ENCODE measurements around the gene DPF3.

Gene DPF3

DNA sequence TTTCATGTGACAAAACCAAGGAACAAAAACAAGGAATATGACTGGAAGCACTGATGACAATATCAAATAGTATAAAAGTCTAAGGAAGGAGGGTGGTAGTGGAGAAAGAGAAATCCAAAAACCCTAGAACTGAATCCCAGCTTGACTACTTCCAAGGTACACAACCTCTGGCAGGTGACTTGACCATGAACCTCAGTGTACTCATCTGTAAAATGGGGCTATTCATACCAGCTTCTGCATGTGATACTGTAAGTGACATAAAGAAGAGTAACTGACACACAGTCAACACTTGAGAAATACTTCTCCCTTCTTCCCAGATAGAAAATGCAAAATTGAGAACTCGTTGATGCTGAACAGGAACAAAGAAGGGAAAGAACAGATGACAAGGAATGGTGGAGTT, 10.3 kb upstream of the DPF3 start:
- DNase-seq, result no peak

DNA sequence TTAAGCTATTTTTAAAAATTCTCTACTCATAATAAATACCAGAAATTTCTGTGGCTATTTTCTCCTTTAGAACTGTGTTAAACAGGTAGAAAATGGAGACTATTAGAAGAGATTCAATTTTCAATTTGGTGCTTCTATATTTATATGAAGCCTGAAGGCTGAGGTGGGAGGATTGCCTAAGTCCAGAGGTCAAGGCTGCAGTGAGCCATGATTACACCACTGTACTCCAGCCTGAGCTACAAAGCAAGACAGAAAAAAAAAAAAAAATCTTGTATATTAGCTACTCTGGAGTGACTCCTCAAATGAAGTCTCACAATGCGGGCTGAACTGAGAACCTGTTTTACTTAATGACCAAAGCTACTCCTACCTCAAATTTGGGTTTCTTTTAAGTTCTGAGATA, 9.8 kb upstream of the DPF3 start:
- no peak for DNase-seq

DNA sequence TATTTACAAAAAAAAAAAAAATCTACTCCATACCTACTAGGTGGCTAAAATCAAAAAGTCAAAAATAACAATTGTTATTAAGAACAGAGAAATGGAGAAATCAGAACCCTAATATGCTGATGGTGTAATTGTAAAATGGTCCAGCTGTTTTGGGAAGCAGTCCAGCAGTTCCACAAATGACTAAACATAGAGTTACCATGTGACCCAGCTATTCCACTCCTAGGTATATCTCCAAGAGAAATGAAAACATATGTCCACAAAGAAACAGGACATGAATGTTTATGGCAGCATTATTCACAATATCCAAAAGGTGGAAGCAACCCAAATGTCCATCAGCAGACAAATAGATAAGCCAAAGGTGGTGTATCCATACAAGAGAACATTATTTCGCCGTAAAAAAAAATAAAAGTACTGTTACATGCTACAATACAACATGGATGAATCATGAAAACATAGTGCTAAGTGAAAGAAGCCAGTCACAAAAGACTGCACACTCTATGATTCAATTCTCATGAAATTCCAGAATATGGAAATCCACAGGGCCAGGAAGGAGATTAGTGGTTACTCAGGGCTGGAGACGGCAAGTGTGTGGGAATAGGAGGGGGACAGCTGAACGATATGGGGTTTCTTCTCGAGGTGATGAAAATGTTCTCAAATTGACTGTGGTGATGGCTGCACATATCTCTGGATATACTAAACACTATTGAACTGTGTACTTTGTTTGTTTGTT, 9.1 kb upstream of the DPF3 start:
- DNase-seq, result no peak

DNA sequence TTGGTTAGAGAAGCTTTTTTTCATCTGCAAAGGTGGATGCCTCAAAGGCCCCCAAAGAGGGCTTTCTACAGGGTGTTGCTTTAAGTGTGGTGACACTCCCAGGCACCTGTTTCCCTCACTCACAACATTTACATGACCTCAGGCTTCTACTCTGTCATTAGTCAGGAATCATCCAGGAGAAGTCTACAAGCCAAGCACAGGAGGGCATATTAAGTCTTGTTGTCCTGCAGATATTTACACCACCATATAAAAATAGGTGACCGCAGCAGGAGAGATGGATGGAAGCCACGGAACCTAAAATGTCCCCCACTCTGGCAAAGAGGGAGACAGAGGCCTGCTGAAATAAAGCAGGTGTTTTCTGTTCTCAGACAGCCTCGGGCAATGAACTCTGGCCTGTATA, 7.5 kb upstream of the DPF3 start:
- no peak for DNase-seq

DNA sequence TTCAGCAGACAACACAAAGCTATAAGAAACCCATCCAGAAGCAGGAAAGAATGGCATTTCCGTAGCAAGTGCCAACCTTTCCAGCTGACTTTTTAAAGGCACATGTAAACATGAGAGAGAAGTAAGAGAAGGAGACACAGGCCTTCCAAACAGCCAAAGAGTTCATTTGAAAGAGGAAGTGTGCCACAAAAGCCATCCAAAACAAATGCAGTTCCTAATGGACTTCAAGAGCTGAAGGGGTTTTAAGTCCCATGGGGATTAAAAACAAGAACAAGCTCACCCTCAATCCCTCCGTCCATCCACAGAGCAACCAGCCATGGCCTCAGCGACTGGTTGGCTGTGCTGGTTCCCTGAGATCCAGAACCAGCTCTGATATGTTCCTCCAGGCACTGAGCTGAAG, 4.5 kb upstream of the DPF3 start:
- no peak for DNase-seq

DNA sequence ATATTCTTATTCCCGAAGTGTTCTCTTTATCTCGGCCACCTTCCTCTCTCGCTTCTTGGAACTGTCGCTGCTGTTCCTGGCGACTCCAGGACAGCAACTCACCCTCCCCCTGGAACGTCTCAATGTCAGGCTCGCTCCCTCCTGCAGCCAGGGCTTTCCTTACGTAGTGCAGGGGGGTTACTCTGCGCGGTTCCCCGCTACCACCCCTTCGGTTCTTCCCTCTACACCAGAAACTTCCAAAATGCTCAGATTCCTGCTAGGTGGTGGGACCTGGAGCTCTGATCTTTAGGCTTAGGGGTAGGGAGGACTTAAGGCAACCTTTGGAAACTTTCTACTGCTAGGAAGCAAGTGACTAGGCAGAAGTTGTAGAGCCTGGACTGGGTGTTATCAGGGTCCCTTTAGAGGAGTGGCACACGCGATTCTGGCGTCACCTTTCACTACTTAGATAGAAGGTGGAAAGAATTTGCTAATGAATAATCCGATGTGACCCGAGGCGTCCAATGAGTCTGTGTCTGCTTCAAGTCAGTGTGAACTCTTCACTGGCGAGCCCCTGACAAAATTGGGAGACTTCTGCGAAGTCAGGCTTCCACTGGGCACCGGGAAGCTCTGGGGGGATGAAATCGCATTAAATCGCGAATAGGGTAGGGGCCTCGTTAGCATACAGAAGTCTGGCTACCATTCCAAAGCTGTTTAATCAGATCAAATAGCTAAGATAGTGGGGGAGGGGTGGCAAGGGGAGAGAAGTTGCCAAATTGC, 900 bp upstream of the DPF3 start:
- no peak for DNase-seq

DNA sequence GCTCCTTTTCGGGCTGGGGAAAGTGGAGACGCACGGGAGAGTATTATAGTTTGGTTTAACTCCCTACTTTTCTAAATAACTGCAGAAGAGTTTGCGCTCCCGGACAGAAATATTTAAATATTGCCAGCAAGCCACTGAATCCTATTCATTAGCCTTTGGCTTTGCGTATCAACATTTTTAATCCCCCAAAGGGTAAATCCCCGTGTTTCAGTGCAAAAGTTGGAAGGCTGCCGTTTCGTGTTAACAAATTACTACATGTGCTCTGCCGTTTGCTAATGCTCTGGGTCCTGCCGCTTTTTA, 372 bp upstream of the DPF3 start:
- no peak for DNase-seq

DNA sequence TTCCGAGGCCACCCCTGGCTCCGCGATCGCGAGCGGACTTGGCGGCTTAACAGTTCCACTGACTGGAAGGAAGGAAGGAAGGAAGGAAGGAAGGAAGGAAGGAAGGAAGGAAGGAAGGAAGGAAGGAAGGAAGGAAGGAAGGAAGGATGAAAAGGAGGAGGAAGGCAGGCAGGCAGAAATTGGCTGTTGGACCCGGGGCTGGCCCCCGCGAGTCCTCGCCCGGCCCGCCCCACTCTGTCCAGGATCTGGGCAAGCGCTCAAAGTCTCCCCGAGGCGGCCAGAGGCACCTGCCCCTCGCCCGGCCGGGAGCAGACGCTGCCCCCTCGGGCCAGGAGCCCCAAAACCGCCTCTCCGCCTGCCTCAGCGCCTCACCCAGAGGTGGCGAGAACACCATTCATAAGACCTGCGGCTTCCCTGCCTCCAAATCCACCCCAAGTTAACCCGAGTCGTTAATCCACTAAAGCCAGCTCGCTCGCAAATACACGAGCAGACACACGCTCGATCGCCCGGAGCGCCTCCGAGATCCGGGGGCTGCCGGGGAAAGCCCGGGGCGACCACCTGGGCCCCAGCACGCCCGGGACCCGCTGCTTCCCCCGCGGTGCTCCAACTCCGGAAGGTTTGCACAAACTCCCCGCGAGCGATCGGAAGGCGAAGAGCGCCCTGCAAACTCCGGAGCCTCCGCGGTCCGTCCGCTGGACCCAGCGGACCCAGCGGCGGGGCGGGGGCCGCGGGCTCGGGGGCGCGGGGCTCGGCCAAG, 844 bp downstream of the DPF3 start:
- DNase-seq, result no peak

DNA sequence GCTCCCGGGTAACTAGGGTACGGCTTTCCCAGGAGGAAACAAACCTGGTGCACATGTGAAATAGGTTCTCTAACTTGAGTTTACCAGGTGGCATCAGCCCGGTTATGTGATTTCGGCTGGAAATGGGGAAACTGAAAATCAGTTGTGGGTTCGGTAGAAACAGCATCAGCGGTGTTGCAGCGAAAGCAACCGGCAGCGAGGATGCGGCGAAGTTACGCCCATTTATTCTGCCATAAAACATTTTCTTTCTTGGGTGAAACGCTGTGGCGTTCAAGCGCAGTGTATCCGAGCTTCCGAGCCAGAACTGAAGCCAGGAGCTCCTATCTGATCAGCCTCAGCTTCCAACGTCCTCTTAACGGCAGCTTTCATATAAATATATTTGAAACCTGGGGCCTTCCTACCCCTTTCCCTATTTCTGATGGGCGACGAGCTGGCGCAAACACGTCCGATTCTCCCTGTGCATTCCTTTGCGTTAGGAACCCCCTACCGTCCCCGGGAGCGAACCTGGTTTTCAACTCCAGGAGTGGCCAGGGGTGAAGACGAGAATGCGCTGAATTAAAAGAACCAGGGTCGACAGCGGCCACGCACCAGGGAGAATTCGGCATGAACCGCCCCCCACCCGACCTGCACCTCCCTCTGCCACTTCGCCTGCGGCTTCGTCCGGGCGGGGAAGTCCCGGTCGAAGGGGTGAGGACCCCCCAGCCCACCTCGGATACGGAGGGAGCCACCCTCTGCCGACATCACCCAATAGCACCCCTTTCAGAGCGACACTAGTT, 1.6 kb downstream of the DPF3 start:
- no peak for DNase-seq

DNA sequence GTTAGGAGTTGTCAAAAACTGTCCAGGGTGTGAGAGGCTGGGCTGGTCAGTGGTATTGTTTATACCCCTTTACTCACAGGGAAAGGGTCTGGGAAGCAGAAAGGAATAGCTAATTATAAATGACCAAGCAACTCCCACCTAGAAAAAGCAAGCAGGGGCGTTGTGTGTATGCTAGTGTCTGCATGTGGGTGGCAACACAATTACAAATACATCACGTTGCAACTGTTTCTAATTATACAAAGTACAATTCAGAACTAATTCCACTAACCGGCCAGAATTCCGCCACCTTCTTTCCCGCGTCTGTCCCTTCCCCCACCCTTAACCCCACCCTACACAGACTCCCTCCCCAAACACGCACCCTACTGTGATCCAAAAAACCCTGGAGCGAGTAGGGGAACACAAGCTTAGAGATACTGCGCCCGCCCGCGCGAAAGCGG, 2.2 kb downstream of the DPF3 start:
- DNase-seq, result no peak

DNA sequence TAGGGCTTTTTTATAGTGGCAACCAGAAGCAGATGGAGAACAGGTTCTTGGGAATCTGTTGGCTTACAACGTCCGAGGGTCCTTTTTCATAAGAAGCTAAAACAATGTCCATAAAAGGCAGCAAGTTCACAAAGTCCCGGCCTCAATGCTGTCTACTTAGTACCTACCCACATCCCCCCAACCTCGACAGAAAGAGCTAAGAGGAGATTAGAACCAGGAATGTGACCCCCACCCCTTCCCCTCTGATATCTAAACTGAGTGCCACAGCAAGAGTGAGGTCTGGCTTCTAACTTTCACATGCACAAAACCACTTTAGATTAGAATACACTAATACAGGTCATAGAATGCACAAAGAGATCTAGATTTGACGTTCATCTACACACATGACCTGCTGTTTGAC, 4.5 kb downstream of the DPF3 start:
- no peak for DNase-seq

DNA sequence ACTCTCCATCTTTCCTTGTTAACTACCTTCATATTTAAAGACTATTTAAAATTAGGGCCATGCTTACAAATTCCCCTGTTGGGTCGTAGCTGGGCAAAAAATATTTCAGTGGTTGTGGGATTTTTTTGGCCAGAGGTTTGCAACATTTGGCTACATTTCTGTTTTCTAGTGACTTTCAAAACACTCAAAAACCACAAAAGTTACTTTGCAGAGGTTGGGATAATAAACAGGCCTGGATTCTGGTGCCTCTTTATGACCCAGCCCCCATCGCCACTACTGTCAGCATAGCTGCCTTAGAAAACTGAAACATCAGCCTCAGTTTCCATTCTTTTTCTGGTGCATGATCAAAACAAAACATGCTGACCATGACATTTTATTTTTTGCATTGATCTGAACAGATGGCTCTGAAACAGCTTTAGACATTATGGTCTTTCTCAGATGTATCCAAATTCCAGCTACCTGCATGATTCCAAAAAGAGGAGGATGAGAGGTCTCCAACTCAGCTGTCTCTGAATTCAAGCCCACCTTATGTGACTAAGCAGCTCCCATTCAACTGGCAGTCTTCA, 5.2 kb downstream of the DPF3 start:
- no peak for DNase-seq

DNA sequence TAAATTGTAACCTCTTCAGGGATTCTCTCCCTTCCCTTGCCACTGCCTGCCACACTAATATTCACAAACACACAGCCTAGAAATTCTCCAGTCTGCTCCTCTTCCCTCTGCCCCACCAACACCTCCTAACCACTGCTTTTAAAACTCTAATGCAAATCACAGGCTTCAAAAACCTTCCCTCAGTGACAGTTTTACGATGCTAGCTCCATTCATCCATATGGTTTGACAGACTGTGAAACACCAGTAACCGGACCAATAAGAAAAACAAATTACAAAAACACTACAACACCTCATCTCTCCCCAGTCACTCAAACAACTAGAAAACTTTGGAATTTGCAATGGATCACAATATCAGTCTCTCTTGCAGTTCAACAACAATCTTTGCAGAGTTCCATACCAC, 5.7 kb downstream of the DPF3 start:
- no peak for DNase-seq

DNA sequence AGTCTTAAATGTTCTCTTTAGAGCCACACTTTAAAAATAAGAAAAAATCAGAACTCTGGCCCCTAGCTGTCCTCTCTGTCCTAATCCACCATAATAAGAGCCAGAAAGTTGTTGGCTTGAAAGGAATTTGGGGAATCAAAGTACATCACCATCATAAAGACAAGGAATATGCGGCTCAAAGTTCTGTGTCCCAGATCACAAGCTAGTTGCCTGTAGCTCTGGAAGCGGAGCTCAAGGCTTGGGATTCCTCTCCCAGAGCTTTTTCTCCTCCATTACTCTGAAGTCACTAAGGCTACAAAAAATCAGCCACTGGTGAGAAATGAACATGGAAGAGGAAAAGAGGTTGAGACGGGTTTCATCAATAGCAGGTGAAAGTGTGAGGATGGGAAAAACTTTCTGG, 6.4 kb downstream of the DPF3 start:
- DNase-seq, result no peak

DNA sequence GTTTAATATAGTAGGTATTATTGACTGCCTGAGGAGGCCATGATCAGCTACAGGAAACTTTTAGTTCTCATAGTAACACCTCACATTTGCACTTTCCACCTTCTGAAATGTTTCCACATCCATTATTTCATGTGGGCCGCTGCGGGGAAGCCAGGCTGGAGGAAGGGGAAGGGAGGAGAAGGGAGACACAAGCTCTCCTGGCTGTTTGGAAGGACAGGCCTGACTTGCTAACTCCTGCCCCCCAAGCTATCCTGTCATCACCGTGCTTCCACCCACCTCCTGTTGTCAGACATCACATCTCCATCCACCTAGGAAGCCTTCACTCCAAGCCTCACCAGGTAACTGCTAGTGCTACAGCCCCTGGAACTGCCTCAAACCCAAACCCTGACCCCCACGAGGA, 9.5 kb downstream of the DPF3 start:
- DNase-seq, result no peak

DNA sequence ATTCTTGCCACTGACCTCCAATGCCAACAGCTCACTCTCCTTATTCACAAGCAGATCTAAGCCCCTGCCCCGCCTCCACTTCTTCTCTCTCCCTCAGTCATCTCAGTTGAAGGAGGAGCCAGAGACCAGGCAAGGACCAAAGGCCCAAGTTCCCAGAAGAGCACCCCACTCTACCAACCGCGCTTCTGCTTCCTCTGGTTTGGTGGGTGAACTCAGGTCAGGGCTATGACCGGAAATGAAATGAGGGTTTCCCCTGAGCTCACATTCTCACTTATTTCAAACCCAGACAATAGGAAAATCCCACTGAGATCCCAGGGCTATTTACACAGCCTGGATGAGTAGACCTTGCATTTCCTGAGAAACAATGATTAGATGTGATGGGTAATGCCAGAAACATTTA, 9.9 kb downstream of the DPF3 start:
- no peak for DNase-seq

DNA sequence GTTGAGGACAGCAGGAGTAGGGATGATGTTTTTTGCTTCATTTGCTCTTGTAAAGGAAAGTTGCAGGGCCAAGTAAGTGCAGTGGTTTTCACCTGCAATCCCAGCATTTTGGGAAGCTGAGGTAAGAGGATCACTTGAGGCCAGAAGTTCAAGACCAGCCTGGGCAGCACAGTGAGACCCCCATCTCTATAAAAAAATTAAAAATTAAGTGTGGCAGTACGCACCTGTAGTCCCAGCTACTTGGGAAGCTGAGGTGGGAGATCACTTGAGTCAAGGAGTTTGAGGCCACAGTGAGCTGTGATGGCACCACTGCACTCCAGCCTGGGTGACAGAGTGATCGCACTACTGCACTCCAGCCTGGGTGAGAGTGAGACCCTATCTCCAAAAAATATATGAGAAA, 10.8 kb downstream of the DPF3 start:
- no peak for DNase-seq

DNA sequence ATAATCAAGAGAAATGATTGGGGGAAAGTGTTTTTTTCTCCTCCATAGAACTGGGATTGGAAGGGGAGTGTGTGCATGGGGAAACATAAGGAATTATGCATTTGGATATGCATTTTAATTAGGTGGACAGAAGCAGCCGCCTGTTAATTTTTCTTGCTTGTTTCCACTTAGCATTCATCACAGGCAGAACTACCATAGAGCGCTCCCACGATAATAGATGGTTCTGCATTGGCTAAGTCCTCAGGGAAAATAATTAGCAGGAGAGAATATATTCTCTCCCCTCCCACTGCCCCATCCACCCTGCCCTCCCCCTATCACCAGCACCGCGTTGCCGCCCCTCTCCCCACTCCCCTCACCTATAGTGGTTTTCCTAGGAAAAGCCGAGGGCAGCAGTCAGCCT, 11.4 kb downstream of the DPF3 start:
- no peak for DNase-seq

DNA sequence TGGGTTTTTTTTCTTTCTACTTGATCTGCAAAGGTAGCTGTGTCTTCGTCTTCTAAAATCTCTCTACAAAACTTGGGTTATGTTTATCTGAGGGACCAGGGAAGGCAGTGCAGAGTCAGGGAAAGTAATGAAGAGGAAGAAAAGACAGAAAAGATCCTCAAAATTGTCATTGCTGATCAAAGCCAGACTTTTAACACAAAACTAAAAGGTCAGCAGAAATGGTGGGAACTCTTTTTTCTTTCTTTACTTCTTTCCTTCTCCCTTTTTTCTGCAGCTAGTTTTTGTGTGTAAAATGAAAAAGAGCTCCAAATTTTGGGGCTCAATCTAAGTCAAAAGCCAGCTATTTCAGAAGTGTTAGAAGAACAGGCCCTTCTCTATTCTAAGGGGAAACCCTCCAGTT, 11.9 kb downstream of the DPF3 start:
- no peak for DNase-seq

DNA sequence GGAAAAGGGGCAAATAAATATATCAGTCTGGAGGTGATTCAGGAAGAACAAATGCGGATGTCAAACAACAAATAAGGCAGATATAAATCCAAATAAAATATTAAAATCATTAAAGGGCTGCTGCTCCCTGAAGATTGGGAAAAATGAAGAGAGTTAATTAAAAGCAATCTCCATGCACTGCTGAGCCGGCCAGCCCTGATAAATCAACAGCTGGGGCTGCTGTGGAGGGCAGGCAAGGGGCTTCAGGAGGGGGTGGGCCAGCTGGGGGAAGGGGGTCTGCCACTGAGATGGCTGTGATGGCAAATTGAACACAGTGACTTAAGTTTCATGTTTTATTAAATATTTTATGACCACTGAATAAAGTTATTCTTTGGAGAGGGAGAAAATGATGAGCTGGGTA, 12.4 kb downstream of the DPF3 start:
- DNase-seq, result no peak

DNA sequence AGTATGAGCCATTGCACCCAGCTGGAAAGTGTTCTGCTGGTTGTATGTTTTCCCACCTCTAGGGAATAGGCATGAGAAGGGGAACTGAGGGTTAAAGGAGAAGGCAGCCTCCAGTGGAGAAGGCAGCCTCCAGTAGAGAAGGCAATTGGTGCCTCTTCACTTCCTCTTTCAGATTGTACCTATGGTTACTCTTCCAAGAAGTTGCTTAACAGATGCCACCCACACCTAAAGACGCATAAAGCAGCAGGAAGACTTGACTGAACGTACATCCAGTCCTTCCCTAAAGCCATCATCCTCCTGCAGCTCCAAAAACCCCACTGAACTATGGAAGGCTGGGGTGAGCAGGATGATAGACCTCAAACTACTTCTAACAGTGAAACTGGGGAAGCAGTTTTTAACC, 13.1 kb downstream of the DPF3 start:
- no peak for DNase-seq

DNA sequence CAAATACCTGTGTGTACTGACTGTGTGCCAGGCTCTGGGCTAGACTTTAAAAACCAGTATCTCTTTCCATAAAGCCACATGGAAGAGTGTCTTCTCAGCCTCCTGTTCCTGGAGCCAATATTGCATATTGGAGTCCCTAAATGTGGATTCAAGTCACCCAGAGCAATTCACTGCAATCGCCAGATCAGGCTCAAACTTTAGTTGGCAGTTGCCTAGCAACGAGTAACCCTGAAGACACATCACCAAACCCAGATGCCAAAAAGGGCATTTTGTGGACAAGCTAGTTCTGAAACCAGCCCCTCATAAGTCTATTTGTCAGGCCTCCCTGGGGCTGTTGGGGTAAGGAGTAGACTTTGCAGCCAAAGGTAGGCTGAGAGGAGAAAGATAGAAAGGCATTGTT, 13.7 kb downstream of the DPF3 start:
- no peak for DNase-seq

DNA sequence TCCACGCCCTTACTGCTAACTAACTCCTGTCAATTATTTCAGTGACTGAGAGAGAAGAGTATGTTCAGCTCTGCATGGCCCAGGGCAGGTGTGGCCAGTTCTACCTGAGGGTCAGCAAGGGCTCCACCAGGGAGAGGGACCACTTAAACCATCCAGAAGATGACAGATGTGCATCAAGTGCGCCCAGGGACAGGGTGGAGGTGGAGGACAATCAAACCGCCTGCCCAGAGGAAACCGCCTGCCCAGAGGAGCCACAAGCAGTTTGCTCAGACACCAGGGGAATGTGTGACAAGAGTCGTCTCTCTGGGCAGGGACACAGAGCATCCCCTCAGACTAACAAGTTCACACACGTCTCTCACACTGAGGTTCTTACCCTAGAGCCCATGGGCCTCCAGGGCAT, 14.5 kb downstream of the DPF3 start:
- DNase-seq, result no peak
